ENCODE measurements around the gene DLX4. TPM values are rescaled to one million over a fixed set of nuclear protein-coding genes. Genes with fewer than 3 reads are reported as not detected.
A peak's percentile ranks its signal among the peaks of the same experiment; 100 is the strongest.

The DLX4 gene
- total RNA-seq, 6 experiments from 2014 or later, result not detected

DNA sequence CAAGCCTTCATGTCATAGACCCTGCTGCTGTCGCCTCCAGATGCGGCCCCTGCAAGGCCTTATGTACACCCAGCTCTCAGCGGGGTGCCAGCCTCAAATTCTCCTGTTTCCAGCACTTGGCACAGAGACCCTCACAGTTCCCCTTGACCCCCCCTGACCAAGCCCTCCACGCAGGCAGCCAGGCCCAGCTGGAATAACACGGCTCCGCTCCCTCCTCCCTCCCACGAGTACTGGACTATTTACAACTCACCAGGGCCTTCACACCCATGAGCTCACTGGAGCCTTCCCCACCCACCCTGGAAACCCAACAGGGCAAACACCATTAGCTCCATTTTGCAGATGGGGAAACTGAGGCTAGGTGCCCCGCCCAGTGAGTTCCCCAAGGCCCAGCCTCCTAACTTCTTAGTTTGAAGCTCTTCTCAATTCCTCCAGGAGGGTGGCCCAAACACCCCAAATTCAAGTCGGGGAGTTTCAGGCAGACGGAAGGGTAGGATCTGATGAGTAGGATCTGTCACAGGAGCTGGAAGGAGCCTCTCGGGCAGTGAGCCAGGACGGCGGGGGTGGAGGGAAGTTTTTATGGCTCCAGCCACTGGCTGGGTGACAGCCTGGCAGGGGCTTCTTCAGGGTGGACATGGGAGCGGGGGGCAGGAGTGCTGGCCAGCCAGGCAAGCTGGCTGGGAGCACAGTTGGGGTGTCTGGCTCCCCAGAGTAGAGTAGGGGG lies 17.5 kb upstream of the DLX4 start:
- DNase-seq (no peak), ATAC-seq (no peak)
- Histone ChIP-seq H3K4me1 (no peaks in the 10 kb centered on the region), H3K27me3 (no peaks in the 10 kb centered on the region), H3K9me3 (no peaks in the 10 kb centered on the region), H3K27ac (no peak overlapping the region), H3K4me3 (no peak overlapping the region), H3K36me3 (no peaks in the 10 kb centered on the region)
- WGBS (ENCODE audit: insufficient coverage, low coverage, low lambda C conversion rate, missing lambda C conversion rate), result 30% methylated on average over 6 of the region's 14 CpGs
- TF ChIP-seq, protein P1, sequence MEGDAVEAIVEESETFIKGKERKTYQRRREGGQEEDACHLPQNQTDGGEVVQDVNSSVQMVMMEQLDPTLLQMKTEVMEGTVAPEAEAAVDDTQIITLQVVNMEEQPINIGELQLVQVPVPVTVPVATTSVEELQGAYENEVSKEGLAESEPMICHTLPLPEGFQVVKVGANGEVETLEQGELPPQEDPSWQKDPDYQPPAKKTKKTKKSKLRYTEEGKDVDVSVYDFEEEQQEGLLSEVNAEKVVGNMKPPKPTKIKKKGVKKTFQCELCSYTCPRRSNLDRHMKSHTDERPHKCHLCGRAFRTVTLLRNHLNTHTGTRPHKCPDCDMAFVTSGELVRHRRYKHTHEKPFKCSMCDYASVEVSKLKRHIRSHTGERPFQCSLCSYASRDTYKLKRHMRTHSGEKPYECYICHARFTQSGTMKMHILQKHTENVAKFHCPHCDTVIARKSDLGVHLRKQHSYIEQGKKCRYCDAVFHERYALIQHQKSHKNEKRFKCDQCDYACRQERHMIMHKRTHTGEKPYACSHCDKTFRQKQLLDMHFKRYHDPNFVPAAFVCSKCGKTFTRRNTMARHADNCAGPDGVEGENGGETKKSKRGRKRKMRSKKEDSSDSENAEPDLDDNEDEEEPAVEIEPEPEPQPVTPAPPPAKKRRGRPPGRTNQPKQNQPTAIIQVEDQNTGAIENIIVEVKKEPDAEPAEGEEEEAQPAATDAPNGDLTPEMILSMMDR (IDR thresholded peaks at IDR 0.05), result no peak
- TF ChIP-seq POLR2A (IDR thresholded peaks at IDR 0.05), result no peak
- intact Hi-C loops (cut with DNase I), result no loop called here

DNA sequence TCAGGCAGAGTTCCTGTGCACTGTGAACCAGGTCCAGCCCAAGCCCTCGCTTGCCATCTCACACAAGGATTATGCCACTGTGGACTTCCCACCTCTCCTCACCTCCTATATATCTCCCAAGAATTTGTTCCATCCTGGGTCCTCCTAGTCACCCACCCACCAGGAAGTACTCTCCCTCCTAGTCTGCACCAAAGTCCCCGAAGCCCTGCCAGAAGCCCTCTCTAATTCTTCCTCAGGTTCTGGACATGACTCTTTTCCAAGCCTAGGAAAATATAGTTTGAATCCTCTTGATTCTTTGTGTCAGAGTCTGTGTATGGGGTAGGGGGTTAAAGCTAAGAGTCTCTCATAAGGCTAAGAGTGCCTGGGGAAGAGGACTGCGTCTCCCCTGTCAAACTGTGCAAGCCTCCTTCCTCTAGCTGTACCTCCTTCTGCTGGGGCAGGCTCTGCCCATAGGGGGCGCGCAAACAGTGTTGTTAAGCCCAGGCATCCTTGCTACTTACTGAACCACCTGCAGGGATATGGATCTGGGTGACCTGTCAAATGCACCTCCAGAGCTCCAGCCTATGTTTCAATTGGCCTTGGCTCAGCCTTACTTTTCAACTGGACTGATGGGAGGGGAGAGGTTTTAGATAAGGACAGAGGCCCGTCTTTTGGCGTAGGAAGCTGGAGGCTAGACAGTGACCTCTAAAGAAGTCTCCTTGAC lies 16.6 kb upstream of the DLX4 start:
- intact Hi-C loops (cut with DNase I), result no loop called here
- 40% methylated on average over 3 of the region's 7 CpGs for WGBS (ENCODE audit: insufficient coverage, low coverage, low lambda C conversion rate, missing lambda C conversion rate)
- TF ChIP-seq, protein P1 (IDR thresholded peaks at IDR 0.05), result peak; percentile 61 to 89 (median 76)
- no peak for TF ChIP-seq POLR2A (IDR thresholded peaks at IDR 0.05)
- Histone ChIP-seq H3K9me3 (no peaks in the 10 kb centered on the region), H3K27me3 (no peaks in the 10 kb centered on the region), H3K4me3 (no peak overlapping the region), H3K4me1 (no peaks in the 10 kb centered on the region), H3K36me3 (no peaks in the 10 kb centered on the region), H3K27ac (no peak overlapping the region)
- ATAC-seq (peak; percentile 82 to 95 (median 92)), DNase-seq (peak; percentile 73 to 81 (median 81))

DNA sequence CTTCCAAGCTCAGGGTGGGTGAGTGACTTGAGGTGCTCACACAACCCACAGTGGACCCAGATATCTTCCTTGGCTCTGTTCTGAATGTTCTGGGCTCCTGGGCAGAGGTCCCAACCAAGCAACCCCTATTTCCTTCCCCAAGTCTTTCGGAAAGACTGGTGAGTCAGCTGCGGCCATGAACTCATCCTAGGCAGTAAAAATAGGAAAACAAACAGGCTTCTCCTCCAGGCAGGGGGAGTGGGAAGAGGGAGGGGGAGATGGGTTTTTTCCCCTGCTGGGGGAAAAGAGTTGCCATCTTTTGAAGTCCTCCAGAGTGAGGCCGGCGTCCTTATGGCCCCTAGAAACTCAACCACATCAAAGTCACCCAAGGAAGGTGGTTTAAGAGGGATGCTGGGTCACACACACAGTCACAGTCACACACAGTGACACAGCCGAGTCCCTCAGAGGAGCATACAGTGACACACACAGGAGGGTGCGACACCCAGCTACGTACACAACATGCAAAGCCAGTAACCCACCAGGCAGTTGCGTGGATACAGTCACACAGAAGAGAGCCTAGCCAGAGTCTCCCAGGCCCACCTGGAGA lies 16.0 kb upstream of the DLX4 start:
- DNase-seq, result no peak
- Histone ChIP-seq H3K4me1 (no peaks in the 10 kb centered on the region), H3K27ac (no peak overlapping the region), H3K36me3 (no peaks in the 10 kb centered on the region), H3K27me3 (no peaks in the 10 kb centered on the region), H3K9me3 (no peaks in the 10 kb centered on the region), H3K4me3 (no peak overlapping the region)
- intact Hi-C loops (cut with DNase I), result no loop called here
- TF ChIP-seq POLR2A (IDR thresholded peaks at IDR 0.05), result no peak
- TF ChIP-seq, protein P1 (IDR thresholded peaks at IDR 0.05), result no peak
- WGBS (ENCODE audit: insufficient coverage, low coverage, low lambda C conversion rate, missing lambda C conversion rate), result 21% methylated on average over 4 of the region's 8 CpGs
- ATAC-seq, result peak in 3 of 4 donors; percentile 8 to 65 (median 53)

DNA sequence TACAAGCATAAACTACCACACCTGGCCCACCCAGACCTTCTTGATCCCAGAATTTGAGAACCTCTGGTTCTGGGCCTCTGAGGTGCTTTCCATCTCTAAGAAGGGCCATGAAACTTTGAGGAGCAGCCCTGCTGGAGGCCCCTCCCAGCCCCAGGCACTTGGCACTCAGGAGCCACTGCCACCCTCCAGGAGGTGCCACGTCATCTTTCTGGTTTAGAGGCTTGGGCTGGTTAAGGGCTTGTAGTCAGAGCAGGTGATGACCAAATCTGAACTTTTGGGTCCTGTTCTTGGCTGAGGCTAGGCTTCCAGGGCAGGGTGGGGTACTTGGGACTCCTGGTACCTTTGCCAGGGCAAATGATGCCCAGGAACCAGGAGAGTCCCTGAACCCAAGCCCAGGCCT lies 13.8 kb upstream of the DLX4 start:
- ATAC-seq, result no peak
- intact Hi-C loops (cut with DNase I), result no loop called here
- H3K4me1 ChIP-seq, result no peaks in the 10 kb centered on the region
- H3K36me3 ChIP-seq, result no peaks in the 10 kb centered on the region
- DNase-seq, result no peak
- WGBS (ENCODE audit: insufficient coverage, low coverage, low lambda C conversion rate, missing lambda C conversion rate), result 40% methylated on average over 1 of the region's 1 CpG
- TF ChIP-seq POLR2A (IDR thresholded peaks at IDR 0.05), result no peak
- H3K9me3 ChIP-seq, result no peaks in the 10 kb centered on the region
- H3K27ac ChIP-seq, result no peak overlapping the region
- no peaks in the 10 kb centered on the region for H3K27me3 ChIP-seq
- H3K4me3 ChIP-seq, result no peak overlapping the region

DNA sequence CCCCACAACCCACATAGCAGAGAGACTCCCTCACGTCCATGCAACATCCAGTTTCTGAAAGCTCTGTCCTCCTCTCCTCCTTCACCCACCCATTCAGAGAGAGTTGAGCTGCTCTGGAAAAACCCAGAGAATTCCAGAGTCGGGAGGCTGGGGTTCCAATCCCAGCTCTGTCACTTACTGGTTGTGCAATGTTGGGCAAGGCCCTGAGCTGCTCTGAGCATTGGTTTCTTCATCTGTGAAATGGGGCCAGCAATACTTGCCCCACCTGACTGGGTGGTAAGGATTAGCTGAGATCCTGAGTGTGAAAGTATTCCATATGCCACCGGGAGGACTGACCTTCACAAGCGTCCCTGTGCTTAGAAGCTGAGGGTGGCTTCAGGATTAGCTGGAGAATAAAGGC lies 12.2 kb upstream of the DLX4 start:
- TF ChIP-seq, protein P1 (IDR thresholded peaks at IDR 0.05), result no peak
- no peak for TF ChIP-seq POLR2A (IDR thresholded peaks at IDR 0.05)
- 60% methylated on average over 2 of the region's 4 CpGs for WGBS (ENCODE audit: insufficient coverage, low coverage, low lambda C conversion rate, missing lambda C conversion rate)
- H3K36me3 ChIP-seq, result no peaks in the 10 kb centered on the region
- no peak overlapping the region for H3K27ac ChIP-seq
- no peaks in the 10 kb centered on the region for H3K9me3 ChIP-seq
- DNase-seq, result no peak
- intact Hi-C loops (cut with DNase I), result no loop called here
- H3K4me3 ChIP-seq, result no peak overlapping the region
- no peak for ATAC-seq
- H3K27me3 ChIP-seq, result no peaks in the 10 kb centered on the region
- no peaks in the 10 kb centered on the region for H3K4me1 ChIP-seq
